T-helper 1 cell treated with Interleukin-12 subunit alpha and Interleukin-12 subunit beta and Interleukin-4 antibody, amounts not matched to agents 30 ng/mL and 1 ng/mL, for 36 hours (primary cell): ENCODE results near the gene ARHGAP6. TPM values are rescaled to one million over a fixed set of nuclear protein-coding genes. Genes with fewer than 3 reads are reported as not detected.
"Not testable (repeated sequence)": the region's sequence is repeated elsewhere in the genome, so short reads cannot be mapped to it uniquely, and the experiment has no call there.

ENCODE experiments used
- intact Hi-C: fragments of 100-400 bp; cut with micrococcal nuclease; formaldehyde crosslinking; loops from one replicate; pipeline ENCODE4 v1.15.1; 2024
- total RNA-seq: library from RNA; stranded (reverse); gene quantifications from 2 replicates; pipeline ENCODE4 v1.2.3, GENCODE V29; 2022

ARHGAP6 gene
- total RNA-seq, 1 donor from 2014 or later, result not detected

- intact Hi-C loops, result no loop called here
These were observed 85.8 kb downstream of the ARHGAP6 start for GRCh38 chrX:11579636-11580600.

DNA sequence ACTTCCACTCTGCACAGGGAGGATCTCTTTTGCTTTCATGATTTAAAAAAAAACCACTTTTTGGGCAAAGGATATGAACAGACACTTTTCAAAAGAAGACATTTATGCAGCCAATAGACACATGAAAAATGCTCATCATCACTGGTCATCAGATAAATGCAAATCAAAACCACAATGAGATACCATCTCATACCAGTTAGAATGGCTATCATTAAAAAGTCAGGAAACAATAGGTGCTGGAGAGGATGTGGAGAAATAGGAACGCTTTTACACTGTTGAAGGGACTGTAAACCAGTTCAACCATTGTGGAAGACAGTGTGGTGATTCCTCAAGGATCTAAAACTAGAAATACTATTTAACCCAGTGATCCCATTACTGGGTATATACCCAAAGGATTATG, 87.4 kb downstream of the ARHGAP6 start:
- intact Hi-C loops, result not testable (repeated sequence)

DNA sequence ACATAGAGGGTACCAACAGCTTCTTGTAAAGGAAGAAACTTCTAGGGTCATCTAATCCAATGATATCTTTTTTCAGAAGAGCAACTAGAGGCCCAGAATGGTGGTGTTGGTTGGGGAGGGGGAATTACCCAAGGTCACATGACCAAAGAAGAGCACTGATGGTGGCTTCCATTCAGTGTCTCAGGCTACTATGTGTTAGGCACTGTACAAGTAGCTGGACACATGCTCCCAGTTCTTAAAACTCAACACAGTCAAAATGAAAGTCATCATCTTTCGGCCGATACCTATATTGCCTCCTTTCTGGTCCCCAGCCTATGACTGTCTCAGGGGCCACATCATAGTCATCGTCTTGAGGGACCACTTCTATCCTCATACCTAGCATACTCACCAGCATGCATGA, 88.1 kb downstream of the ARHGAP6 start:
- intact Hi-C loops, result no loop called here

GRCh38 chrX:11575332-11575731, 90.4 kb downstream of the ARHGAP6 start:
- intact Hi-C loops, result no loop called here

DNA sequence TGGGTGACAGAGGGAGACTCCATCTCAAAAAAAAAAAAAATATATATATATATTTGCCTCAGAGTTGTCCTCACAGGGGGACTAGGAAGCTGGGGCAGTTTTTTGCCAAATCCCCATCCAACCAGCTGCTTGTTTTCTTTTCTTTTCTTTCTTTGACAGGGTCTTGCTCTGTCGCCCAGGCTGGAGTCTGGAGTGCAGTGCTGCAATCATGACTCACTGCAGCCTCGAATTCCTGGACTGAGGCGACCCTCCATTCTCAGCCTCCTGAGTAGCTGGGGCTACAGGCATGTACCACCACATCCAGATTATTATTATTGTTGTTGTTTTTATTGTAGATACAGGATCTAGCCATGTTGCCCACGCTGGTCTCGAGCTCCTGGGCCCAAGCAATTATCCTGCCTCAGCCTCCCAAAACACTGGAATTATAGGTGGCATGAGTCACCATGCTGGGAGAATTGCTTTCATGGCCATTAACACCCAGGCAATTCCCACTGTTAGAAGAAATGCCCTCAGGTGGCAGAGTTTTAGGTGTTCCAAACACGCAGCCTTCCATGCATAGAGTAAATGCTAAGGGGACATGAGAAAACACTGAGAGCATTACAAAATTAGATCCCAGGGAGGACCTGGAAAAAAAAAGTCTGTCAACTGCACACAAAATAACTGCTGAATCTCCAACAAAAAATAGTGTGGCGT, 98.0 kb downstream of the ARHGAP6 start:
- intact Hi-C loops, result no loop called here

- intact Hi-C loops, result no loop called here
These were observed 98.9 kb downstream of the ARHGAP6 start for GRCh38 chrX:11566789-11567188.

- intact Hi-C loops, result no loop called here
These were observed 99.5 kb downstream of the ARHGAP6 start for GRCh38 chrX:11566173-11566572.

DNA sequence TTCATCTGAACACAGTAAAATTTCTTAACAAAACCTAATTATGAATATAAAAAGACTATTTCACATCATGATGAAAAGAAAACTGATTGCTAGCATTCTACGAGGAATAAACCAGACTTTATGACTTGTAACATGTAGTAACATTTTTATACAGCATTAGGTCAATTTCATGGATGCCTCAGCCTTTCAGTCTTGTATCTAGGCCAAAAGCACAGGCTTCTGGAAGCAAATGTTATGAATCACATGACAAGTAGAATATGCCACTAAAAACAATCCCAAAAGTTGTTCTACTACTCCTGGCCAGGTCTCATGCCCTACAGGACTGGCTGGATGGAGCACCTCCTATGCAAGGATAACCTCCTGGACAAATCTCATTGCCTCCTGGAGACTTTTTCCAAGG, 101.2 kb downstream of the ARHGAP6 start:
- intact Hi-C loops, result no loop called here

- intact Hi-C loops, result no loop called here
These were observed 103.2 kb downstream of the ARHGAP6 start for GRCh38 chrX:11562570-11562969.

GRCh38 chrX:11558972-11559371, 106.7 kb downstream of the ARHGAP6 start:
- intact Hi-C loops, result no loop called here

DNA sequence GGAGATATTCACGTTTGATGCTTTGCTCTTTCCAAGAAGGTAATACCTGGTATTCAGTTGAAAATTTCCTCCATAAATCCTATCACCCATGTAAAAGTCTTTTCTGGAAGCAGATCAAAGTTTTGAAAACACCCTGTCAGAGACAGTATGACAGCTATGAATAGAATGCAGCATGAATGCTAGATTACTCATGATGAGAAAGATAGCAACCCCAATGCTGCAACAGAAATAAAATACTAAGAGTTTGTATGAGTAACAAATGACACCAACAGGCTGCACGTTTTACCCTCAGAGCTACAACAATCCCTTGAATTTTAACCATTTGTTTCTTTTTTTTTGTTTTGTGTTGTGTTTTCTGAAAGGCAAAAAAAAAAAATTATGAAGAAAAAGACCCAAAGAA, 108.6 kb downstream of the ARHGAP6 start:
- intact Hi-C loops, result no loop called here

- intact Hi-C loops, result no loop called here
These were observed 110.0 kb downstream of the ARHGAP6 start for GRCh38 chrX:11555759-11556158.

DNA sequence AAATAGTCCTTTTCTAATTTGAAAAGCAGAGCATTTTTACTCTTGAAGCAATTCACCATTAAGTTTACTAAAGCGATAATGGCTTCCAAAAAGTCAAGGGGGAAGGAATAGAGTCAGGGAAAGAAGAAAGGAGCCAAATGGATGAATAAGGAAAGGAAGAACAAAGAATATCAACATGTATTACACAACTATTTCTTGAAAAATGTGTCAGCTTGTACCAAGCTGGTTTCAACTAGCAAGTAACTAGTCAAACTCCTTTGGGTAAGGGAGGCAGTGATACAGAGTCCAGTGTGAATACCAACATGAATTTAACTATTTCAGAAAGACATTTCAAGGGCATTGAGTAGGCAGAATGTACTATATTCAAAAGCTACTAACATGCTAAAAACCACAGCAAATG, 112.1 kb downstream of the ARHGAP6 start:
- intact Hi-C loops, result no loop called here

- intact Hi-C loops, result no loop called here
These were observed 114.6 kb downstream of the ARHGAP6 start for GRCh38 chrX:11551151-11551550.

DNA sequence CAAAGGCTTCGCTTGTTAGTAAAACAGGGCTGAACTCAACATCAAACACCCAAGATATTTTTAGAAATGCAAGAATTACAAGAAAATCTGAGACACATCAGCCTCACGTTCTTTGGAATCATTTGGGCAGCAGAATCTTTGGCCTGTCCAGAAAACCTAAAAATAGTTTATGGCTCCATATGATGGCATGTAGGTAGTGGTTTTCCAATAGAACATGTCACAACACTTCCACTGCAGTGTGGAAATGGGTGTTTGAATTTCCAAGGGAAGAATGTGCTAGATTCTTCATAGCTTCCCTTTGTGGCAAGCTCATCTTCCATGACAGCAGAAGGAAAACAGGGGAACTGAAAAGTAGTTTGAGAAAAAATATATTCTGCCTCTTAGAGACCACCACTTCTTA, 118.8 kb downstream of the ARHGAP6 start:
- intact Hi-C loops, result no loop called here

DNA sequence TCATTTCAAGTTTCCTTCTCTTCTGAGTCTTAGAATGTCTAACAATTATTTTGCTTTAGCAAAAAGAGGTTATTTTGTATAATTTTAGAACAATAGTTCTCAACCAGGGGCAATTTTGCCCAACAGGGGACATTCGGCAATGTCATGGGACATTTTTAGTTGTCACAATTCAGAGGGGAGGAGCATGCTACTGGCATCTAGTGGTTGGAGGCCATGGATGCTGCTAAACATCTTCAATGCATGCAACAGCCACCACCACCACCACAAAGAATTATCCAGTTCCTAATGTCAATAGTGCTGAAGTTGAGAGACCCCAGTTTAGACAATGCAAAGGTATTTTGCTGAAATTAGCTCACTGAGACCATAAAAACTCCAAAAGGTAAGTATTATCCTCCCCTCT, 122.5 kb downstream of the ARHGAP6 start:
- intact Hi-C loops, result no loop called here

- intact Hi-C loops, result no loop called here
These were observed 124.2 kb downstream of the ARHGAP6 start for GRCh38 chrX:11541510-11541909.

- intact Hi-C loops, result no loop called here
These were observed 125.0 kb downstream of the ARHGAP6 start for GRCh38 chrX:11540532-11541377.

GRCh38 chrX:11537141-11537540, 128.6 kb downstream of the ARHGAP6 start:
- intact Hi-C loops, result no loop called here

DNA sequence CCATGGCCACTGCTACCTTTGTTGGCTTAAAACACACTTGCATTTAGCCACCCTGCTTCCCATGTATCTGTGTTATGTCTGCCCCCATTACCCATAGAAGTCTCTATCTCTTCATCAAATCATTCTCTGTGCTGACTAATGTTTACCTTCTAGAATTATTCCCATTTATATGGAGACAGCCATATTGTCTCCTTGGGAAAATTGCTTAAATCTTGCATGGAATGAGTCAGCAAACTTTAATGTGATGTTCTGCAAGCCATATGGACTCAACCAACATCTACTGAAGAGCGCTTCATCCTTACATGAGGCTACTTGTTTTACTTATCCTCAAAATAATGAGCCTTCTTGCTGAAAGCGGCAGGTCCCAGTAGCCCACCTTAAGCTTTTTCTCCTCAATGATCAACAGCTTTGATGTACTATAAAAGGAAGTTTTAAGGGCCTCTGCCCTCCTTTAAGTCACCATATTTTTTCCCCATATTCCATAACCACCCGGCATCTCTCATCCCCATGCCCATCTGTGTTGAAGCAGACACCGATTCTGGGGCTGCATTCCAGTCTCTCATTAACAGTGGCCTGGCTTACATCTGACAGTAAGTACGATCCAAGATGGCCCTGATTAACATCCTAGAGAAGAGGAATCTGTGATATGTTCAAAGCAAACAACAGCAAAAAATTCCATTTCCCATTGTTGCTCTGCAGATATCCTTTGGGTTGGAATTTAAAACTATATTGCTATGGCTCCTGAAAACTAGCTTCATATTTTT, 130.4 kb downstream of the ARHGAP6 start:
- intact Hi-C loops, result no loop called here

GRCh38 chrX:11533199-11533651, 132.5 kb downstream of the ARHGAP6 start:
- intact Hi-C loops, result loop anchor here (1.0 kb wide), 10 partner anchors 191 to 1238 kb away; partner anchors contain the start of gene HCCS
